Memory B cell (primary cell): ENCODE measurements around the gene ELK4.

ENCODE experiments used
- ATAC-seq: fragments of 150-1000 bp; cut with Tn5 transposase; 2 replicates; pipeline ENCODE4 v1.10.0; 2021; ENCODE audit warnings: low read depth, mild to moderate bottlenecking, moderate library complexity
- DNase-seq, 2 donors: peaks; one replicate each; pipeline ENCODE4 v3.0.0; 2022; ENCODE audit warnings: low spot score in 2 of 2
- H3K27ac Mint-ChIP-seq: one replicate; pipeline ENCODE4 v1.8.0; 2022; ENCODE audit warnings: mild to moderate bottlenecking, moderate library complexity, mixed read lengths
- H3K27me3 Mint-ChIP-seq: one replicate; pipeline ENCODE4 v1.8.0; 2022; ENCODE audit warnings: mixed read lengths
- H3K36me3 Mint-ChIP-seq: one replicate; pipeline ENCODE4 v1.8.0; 2022; ENCODE audit warnings: mild to moderate bottlenecking, mixed read lengths
- H3K4me1 Mint-ChIP-seq: one replicate; pipeline ENCODE4 v1.8.0; 2022; ENCODE audit warnings: mixed read lengths
- H3K4me3 Mint-ChIP-seq: one replicate; pipeline ENCODE4 v1.8.0; 2022; ENCODE audit warnings: mild to moderate bottlenecking, moderate library complexity, mixed read lengths
- H3K9me3 Mint-ChIP-seq: one replicate; pipeline ENCODE4 v1.8.0; 2022; ENCODE audit warnings: mixed read lengths

ELK4 gene

GRCh38 chr1:205582046-205582445, 49.8 kb downstream of the ELK4 start:
- peak overlapping the region; percentile 14 for H3K27ac Mint-ChIP-seq
- H3K4me1 Mint-ChIP-seq, result peaks cover 11% of the 10 kb centered on the region
- no peaks in the 10 kb centered on the region for H3K36me3 Mint-ChIP-seq
- H3K4me3 Mint-ChIP-seq, result no peak overlapping the region
- peaks cover 2% of the 10 kb centered on the region for H3K27me3 Mint-ChIP-seq
- H3K9me3 Mint-ChIP-seq, result no peaks in the 10 kb centered on the region
- no peak for DNase-seq
- no peak for ATAC-seq

- Mint-ChIP-seq H3K4me3 (no peak overlapping the region), H3K27ac (no peak overlapping the region), H3K27me3 (peaks cover 2% of the 10 kb centered on the region), H3K36me3 (no peaks in the 10 kb centered on the region), H3K4me1 (peaks cover 11% of the 10 kb centered on the region), H3K9me3 (no peaks in the 10 kb centered on the region)
- DNase-seq, result no peak
- ATAC-seq, result no peak
Observed at GRCh38 chr1:205581321-205581980, 50.4 kb downstream of the ELK4 start.

- no peak overlapping the region for H3K27ac Mint-ChIP-seq
- no peak for DNase-seq
- no peak overlapping the region for H3K4me3 Mint-ChIP-seq
- H3K4me1 Mint-ChIP-seq, result peaks cover 8% of the 10 kb centered on the region
- no peak for ATAC-seq
- peaks cover 2% of the 10 kb centered on the region for H3K27me3 Mint-ChIP-seq
- no peaks in the 10 kb centered on the region for H3K36me3 Mint-ChIP-seq
- no peaks in the 10 kb centered on the region for H3K9me3 Mint-ChIP-seq
Observed at GRCh38 chr1:205580923-205581180, 51.0 kb downstream of the ELK4 start.

GRCh38 chr1:205580140-205580922, 51.5 kb downstream of the ELK4 start:
- Mint-ChIP-seq H3K9me3 (no peaks in the 10 kb centered on the region), H3K36me3 (no peaks in the 10 kb centered on the region), H3K27ac (no peak overlapping the region), H3K4me3 (no peak overlapping the region), H3K4me1 (peaks cover 8% of the 10 kb centered on the region), H3K27me3 (peaks cover 2% of the 10 kb centered on the region)
- ATAC-seq, result no peak
- no peak for DNase-seq

- Mint-ChIP-seq H3K9me3 (no peaks in the 10 kb centered on the region), H3K4me1 (peaks cover 8% of the 10 kb centered on the region), H3K27me3 (peaks cover 2% of the 10 kb centered on the region), H3K4me3 (no peak overlapping the region), H3K27ac (no peak overlapping the region), H3K36me3 (no peaks in the 10 kb centered on the region)
- no peak for ATAC-seq
- DNase-seq, result no peak
Observed at GRCh38 chr1:205579711-205580110, 52.1 kb downstream of the ELK4 start.

- H3K27me3 Mint-ChIP-seq, result peaks cover 6% of the 10 kb centered on the region
- DNase-seq (no peak), ATAC-seq (no peak)
- H3K9me3 Mint-ChIP-seq, result no peaks in the 10 kb centered on the region
- H3K36me3 Mint-ChIP-seq, result no peaks in the 10 kb centered on the region
- H3K4me1 Mint-ChIP-seq, result peaks cover 8% of the 10 kb centered on the region
- H3K4me3 Mint-ChIP-seq, result no peak overlapping the region
- no peak overlapping the region for H3K27ac Mint-ChIP-seq
Observed at GRCh38 chr1:205578780-205579571, 52.8 kb downstream of the ELK4 start.

GRCh38 chr1:205577874-205578658, 53.7 kb downstream of the ELK4 start:
- peaks cover 8% of the 10 kb centered on the region for H3K4me1 Mint-ChIP-seq
- no peak overlapping the region for H3K27ac Mint-ChIP-seq
- ATAC-seq (no peak), DNase-seq (no peak)
- H3K9me3 Mint-ChIP-seq, result no peaks in the 10 kb centered on the region
- no peak overlapping the region for H3K4me3 Mint-ChIP-seq
- no peaks in the 10 kb centered on the region for H3K36me3 Mint-ChIP-seq
- peaks cover 6% of the 10 kb centered on the region for H3K27me3 Mint-ChIP-seq

GRCh38 chr1:205576805-205577761, 54.7 kb downstream of the ELK4 start:
- Mint-ChIP-seq H3K4me3 (no peak overlapping the region), H3K4me1 (peaks cover 2% of the 10 kb centered on the region), H3K27ac (no peak overlapping the region), H3K9me3 (no peaks in the 10 kb centered on the region), H3K27me3 (peaks cover 6% of the 10 kb centered on the region), H3K36me3 (no peaks in the 10 kb centered on the region)
- no peak for DNase-seq
- no peak for ATAC-seq

- Mint-ChIP-seq H3K4me3 (no peak overlapping the region), H3K4me1 (no peaks in the 10 kb centered on the region), H3K27ac (no peak overlapping the region), H3K36me3 (no peaks in the 10 kb centered on the region), H3K27me3 (peaks cover 9% of the 10 kb centered on the region), H3K9me3 (no peaks in the 10 kb centered on the region)
- no peak for DNase-seq
- ATAC-seq, result peak; percentile 24
Observed at GRCh38 chr1:205576011-205576410, 55.8 kb downstream of the ELK4 start.

GRCh38 chr1:205575294-205575885, 56.4 kb downstream of the ELK4 start:
- Mint-ChIP-seq H3K9me3 (no peaks in the 10 kb centered on the region), H3K27me3 (peaks cover 9% of the 10 kb centered on the region), H3K4me3 (no peak overlapping the region), H3K36me3 (no peaks in the 10 kb centered on the region), H3K4me1 (no peaks in the 10 kb centered on the region), H3K27ac (no peak overlapping the region)
- no peak for ATAC-seq
- no peak for DNase-seq

GRCh38 chr1:205572421-205572820, 59.4 kb downstream of the ELK4 start:
- no peak overlapping the region for H3K27ac Mint-ChIP-seq
- no peak for ATAC-seq
- no peak overlapping the region for H3K4me3 Mint-ChIP-seq
- H3K9me3 Mint-ChIP-seq, result no peaks in the 10 kb centered on the region
- peaks cover 3% of the 10 kb centered on the region for H3K4me1 Mint-ChIP-seq
- DNase-seq, result no peak
- H3K27me3 Mint-ChIP-seq, result peaks cover 10% of the 10 kb centered on the region
- H3K36me3 Mint-ChIP-seq, result no peaks in the 10 kb centered on the region

GRCh38 chr1:205571747-205572146, 60.1 kb downstream of the ELK4 start:
- ATAC-seq (no peak), DNase-seq (no peak)
- H3K36me3 Mint-ChIP-seq, result no peaks in the 10 kb centered on the region
- no peak overlapping the region for H3K27ac Mint-ChIP-seq
- H3K4me1 Mint-ChIP-seq, result peaks cover 3% of the 10 kb centered on the region
- H3K9me3 Mint-ChIP-seq, result no peaks in the 10 kb centered on the region
- H3K27me3 Mint-ChIP-seq, result peaks cover 13% of the 10 kb centered on the region
- no peak overlapping the region for H3K4me3 Mint-ChIP-seq
